Measurements from ENCODE around the gene PRR20G. TPM values are rescaled to one million over a fixed set of nuclear protein-coding genes. Genes with fewer than 3 reads are reported as not detected.

PRR20G gene
- total RNA-seq, 2 donors from 2014 or later, result not detected

- Histone ChIP-seq H3K36me3 (no peaks in the 10 kb centered on the region), H3K4me1 (ENCODE audit: control insufficient read depth in 1 of 2, low read depth in 2 of 2) (peaks cover 0 to 6% of the 10 kb centered on the region in 2 donors), H3K27me3 (replicated peaks; ENCODE audit: insufficient read depth) (no peaks in the 10 kb centered on the region), H3K4me3 (no peak overlapping the region), H3K27ac (no peak overlapping the region), H3K9me3 (peaks cover 4% of the 10 kb centered on the region)
- TF ChIP-seq CTCF (IDR thresholded peaks at IDR 0.05), result no peak
- no peak for DNase-seq (ENCODE audit: low spot score)
- ATAC-seq (ENCODE audit: insufficient number of reproducible peaks, low FRiP score, low read depth), result no peak
These were observed 52.1 kb downstream of the PRR20G start for GRCh38 chr3:127235706-127236105.

GRCh38 chr3:127234778-127235177 is 53.1 kb downstream of the PRR20G start:
- peaks cover 0 to 6% of the 10 kb centered on the region in 2 donors for H3K4me1 ChIP-seq (ENCODE audit: control insufficient read depth in 1 of 2, low read depth in 2 of 2)
- TF ChIP-seq CTCF (IDR thresholded peaks at IDR 0.05), result no peak
- ATAC-seq (ENCODE audit: insufficient number of reproducible peaks, low FRiP score, low read depth), result no peak
- peaks cover 4% of the 10 kb centered on the region for H3K9me3 ChIP-seq
- no peaks in the 10 kb centered on the region for H3K36me3 ChIP-seq
- no peak for DNase-seq (ENCODE audit: low spot score)
- no peak overlapping the region for H3K27ac ChIP-seq
- no peak overlapping the region for H3K4me3 ChIP-seq
- H3K27me3 ChIP-seq (replicated peaks; ENCODE audit: insufficient read depth), result no peaks in the 10 kb centered on the region

Other genes with a start within 250 kb of the PRR20G start
- not detected for gene PRR23E, start 94.9 kb downstream of the PRR20G start, total RNA-seq